ENCODE measurements around the gene ZNF792.

DNA sequence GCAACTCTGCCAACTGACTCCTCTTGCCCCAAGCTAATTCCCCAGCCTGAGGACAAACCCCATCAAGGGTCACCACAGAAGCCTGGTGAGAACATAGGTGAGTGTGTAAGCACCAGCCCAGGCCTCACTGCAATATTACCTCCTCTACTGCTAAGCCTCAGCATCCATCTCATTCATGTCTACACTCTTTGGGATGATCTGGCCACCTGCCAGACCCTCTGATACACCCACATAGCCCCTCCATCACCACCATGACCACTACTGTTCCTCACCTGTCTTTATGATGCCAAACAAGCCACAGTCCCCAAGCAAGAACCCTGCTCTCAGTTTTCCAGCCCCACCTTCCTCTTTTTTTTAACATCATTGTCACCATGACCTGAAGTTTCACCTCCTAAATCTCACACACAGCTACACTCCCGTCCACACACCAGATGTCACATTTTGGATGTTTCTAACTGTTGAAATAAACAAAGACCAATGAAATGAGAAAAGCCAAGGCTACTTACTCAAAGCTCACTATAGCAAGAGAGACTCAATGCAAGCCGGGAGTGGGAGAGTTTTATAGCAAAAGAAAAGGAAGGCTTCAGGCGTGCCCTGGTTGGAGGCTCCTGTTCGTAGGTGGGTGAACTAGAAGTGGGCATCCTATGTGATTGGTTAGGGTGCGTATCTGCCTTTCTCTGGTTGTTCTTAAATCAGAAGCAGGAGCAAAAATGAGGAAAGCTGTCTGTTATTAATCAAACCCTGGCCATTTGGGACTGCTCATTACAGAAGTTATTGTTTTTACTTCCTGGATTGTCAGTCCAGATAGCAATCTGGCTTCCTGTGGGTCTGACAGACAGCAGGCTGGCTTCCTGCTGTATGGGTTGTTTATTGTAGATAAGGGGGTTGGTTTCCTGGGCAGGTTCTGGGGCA is 2.0 kb downstream of the ZNF792 start:
- TF ChIP-seq, protein P1, sequence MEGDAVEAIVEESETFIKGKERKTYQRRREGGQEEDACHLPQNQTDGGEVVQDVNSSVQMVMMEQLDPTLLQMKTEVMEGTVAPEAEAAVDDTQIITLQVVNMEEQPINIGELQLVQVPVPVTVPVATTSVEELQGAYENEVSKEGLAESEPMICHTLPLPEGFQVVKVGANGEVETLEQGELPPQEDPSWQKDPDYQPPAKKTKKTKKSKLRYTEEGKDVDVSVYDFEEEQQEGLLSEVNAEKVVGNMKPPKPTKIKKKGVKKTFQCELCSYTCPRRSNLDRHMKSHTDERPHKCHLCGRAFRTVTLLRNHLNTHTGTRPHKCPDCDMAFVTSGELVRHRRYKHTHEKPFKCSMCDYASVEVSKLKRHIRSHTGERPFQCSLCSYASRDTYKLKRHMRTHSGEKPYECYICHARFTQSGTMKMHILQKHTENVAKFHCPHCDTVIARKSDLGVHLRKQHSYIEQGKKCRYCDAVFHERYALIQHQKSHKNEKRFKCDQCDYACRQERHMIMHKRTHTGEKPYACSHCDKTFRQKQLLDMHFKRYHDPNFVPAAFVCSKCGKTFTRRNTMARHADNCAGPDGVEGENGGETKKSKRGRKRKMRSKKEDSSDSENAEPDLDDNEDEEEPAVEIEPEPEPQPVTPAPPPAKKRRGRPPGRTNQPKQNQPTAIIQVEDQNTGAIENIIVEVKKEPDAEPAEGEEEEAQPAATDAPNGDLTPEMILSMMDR (IDR thresholded peaks at IDR 0.05; ENCODE audit: insufficient read depth, low read depth, low read length), result no peak
- no peak for TF ChIP-seq EZH2 (IDR thresholded peaks at IDR 0.05; ENCODE audit: insufficient read depth, low read length)
